Large intestine (tissue), 3 donors: ENCODE results near the gene APP. TPM values are rescaled to one million over a fixed set of nuclear protein-coding genes. Genes with fewer than 3 reads are reported as not detected.
"Not testable (repeated sequence)": the region's sequence is repeated elsewhere in the genome, so short reads cannot be mapped to it uniquely, and the experiment has no call there.

ENCODE experiments used
- DNase-seq, 2 donors: peaks; one replicate each; pipeline versions ENCODE4 v3.0.0 to v3.0.0-alpha.2; 2013
- H3K27ac ChIP-seq: one replicate; pipeline ENCODE4 v1.5.1; 2013; ENCODE audit warnings: low read length
- H3K27me3 ChIP-seq: 2 replicates; pipeline ENCODE4 v1.6.1; 2013; ENCODE audit warnings: low read length; ENCODE audit not compliant: control insufficient read depth, insufficient read depth
- H3K36me3 ChIP-seq: 2 replicates; pipeline ENCODE4 v1.6.1; 2013; ENCODE audit warnings: low read length; ENCODE audit not compliant: control insufficient read depth, insufficient read depth
- H3K4me1 ChIP-seq: one replicate; pipeline ENCODE4 v1.6.1; 2013; ENCODE audit warnings: low read length; ENCODE audit not compliant: control insufficient read depth, insufficient read depth
- H3K4me3 ChIP-seq: one replicate; pipeline ENCODE4 v1.5.1; 2013; ENCODE audit warnings: low read length
- H3K9me3 ChIP-seq: one replicate; pipeline ENCODE4 v1.6.1; 2013; ENCODE audit warnings: mild to moderate bottlenecking, low read depth, low read length, moderate library complexity; ENCODE audit not compliant: control insufficient read depth
- WGBS: methylation state at CpG from one replicate; pipeline ENCODE4 v1.1.5; 2013; ENCODE audit warnings: low lambda C conversion rate; ENCODE audit not compliant: insufficient coverage; 5-methylcytosine and 5-hydroxymethylcytosine counted together
- polyA plus RNA-seq: library from polyadenylated mRNA; unstranded; fragments of 120-200 nt; gene quantifications from one replicate; pipeline ENCODE4 v1.2.1, GENCODE V29; 2013

APP gene
- polyA plus RNA-seq, 1 donor, result 265 TPM

GRCh38 chr21:25938658-25939395 is 231.7 kb downstream of the APP start:
- no peak overlapping the region for H3K27ac ChIP-seq
- no peaks in the 10 kb centered on the region for H3K4me1 ChIP-seq
- no CpG with 5 or more reads among the region's 10 CpGs for WGBS

GRCh38 chr21:25936776-25937175 is 233.8 kb downstream of the APP start:
- Histone ChIP-seq H3K4me1 (no peaks in the 10 kb centered on the region), H3K36me3 (no peaks in the 10 kb centered on the region), H3K27ac (no peak overlapping the region), H3K9me3 (no peaks in the 10 kb centered on the region), H3K27me3 (no peaks in the 10 kb centered on the region), H3K4me3 (no peak overlapping the region)
- 100% methylated on average over 1 of the region's 2 CpGs for WGBS
- no peak for DNase-seq

More at GRCh38 chr21:25938658-25939395, 231.7 kb downstream of the APP start:
- H3K9me3 ChIP-seq, result no peaks in the 10 kb centered on the region
- H3K36me3 ChIP-seq, result no peaks in the 10 kb centered on the region
- no peak overlapping the region for H3K4me3 ChIP-seq
- H3K27me3 ChIP-seq, result no peaks in the 10 kb centered on the region
- DNase-seq, result no peak

GRCh38 chr21:25934771-25935224 is 235.8 kb downstream of the APP start:
- Histone ChIP-seq H3K27ac (no peak overlapping the region), H3K27me3 (no peaks in the 10 kb centered on the region), H3K9me3 (no peaks in the 10 kb centered on the region), H3K4me3 (no peak overlapping the region), H3K4me1 (no peaks in the 10 kb centered on the region), H3K36me3 (no peaks in the 10 kb centered on the region)
- DNase-seq, result peak in 1 of 2 donors; percentile 19
- no CpG with 5 or more reads among the region's 4 CpGs for WGBS

DNA sequence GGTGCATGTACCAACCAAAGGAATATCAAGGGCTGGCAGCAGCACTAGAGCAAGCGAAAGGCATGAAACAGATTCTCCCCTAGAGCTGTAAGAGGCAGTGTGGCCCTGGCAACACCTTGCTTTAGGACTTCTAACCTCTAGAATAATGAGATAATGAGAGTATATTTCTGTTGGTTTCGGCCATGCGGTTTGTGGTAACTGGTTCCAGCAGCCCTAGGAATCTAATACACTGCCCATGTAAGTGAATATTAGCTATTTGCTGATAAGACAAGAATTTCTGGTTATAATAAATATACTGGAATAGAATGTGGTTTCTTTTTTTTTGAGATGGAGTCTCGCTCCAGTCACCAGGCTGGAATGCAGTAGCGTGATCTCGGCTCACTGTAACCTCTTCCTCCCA is 236.4 kb downstream of the APP start:
- Histone ChIP-seq H3K4me1 (no peaks in the 10 kb centered on the region), H3K27me3 (no peaks in the 10 kb centered on the region), H3K27ac (no peak overlapping the region), H3K4me3 (no peak overlapping the region), H3K36me3 (no peaks in the 10 kb centered on the region), H3K9me3 (no peaks in the 10 kb centered on the region)
- WGBS, result 100% methylated on average over 2 of the region's 6 CpGs
- DNase-seq, result no peak

- WGBS, result 67% methylated on average over 1 of the region's 3 CpGs
- Histone ChIP-seq H3K4me3 (no peak overlapping the region), H3K27me3 (no peaks in the 10 kb centered on the region), H3K36me3 (no peaks in the 10 kb centered on the region), H3K9me3 (no peaks in the 10 kb centered on the region), H3K4me1 (no peaks in the 10 kb centered on the region), H3K27ac (no peak overlapping the region)
- DNase-seq, result no peak
Observed at GRCh38 chr21:25931765-25932164, 238.8 kb downstream of the APP start.

DNA sequence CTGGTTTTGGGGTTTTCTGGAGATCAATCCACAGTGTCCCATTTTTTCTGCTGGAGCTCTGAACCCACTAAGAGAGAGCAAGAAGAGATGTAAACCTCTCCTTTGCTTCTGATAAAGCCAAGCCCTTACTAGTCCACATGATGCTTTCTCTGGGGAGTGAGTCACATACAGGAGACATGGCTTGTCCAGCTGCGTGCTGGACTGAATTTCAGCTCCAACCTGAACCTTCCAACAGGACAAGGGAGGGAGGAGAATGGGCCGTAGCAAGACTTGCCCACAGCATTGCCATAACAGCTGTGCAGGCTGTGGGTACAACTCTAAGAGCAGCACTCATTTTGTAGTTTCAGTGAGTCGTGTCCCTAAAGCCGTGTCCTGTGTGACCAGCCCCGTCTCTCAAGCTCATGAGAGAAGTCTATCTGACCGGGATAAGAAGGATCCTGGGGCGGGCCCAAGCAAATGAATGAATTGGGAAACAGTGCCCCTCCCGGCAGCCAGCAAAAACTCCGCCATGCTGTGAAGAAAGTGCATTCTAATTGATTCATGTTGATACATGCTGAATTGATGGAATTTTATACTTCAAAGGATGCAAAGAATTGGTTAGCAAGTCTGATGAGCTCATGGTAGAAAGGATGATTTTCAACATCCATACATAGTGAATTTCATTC is 240.6 kb downstream of the APP start:
- WGBS, result no CpG with 5 or more reads among the region's 9 CpGs
- Histone ChIP-seq H3K27ac (no peak overlapping the region), H3K4me3 (no peak overlapping the region), H3K27me3 (no peaks in the 10 kb centered on the region), H3K9me3 (no peaks in the 10 kb centered on the region), H3K36me3 (peaks cover 3% of the 10 kb centered on the region), H3K4me1 (no peaks in the 10 kb centered on the region)
- DNase-seq, result no peak

GRCh38 chr21:25927195-25927880 is 243.2 kb downstream of the APP start:
- H3K4me1 ChIP-seq, result no peaks in the 10 kb centered on the region
- peaks cover 4% of the 10 kb centered on the region for H3K36me3 ChIP-seq
- H3K4me3 ChIP-seq, result no peak overlapping the region
- no CpG with 5 or more reads among the region's 6 CpGs for WGBS
- H3K9me3 ChIP-seq, result no peaks in the 10 kb centered on the region
- no peaks in the 10 kb centered on the region for H3K27me3 ChIP-seq
- H3K27ac ChIP-seq, result no peak overlapping the region
- no peak for DNase-seq

DNA sequence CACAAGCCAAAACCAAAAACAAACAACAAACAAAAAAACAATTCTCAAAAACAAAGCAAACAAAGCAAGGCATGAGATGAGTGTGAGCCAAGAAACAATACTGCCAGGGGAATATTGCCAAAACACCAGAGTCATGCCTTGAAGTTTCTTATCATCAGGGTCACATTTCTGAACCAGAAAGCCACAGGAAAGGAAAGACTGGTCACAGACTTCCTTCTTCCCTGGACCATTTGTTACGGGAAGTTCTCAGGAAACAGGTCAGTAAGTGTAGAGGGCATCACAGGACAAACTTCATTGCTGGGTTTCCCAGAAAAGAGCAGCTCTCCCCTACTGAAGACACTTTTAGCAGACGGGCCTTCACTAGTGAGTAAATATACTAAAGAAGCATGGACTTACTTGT is 244.6 kb downstream of the APP start:
- no peak overlapping the region for H3K27ac ChIP-seq
- peaks cover 4% of the 10 kb centered on the region for H3K36me3 ChIP-seq
- no peak for DNase-seq
- no peaks in the 10 kb centered on the region for H3K27me3 ChIP-seq
- H3K9me3 ChIP-seq, result no peaks in the 10 kb centered on the region
- no peaks in the 10 kb centered on the region for H3K4me1 ChIP-seq
- no CpG with 5 or more reads among the region's 2 CpGs for WGBS
- H3K4me3 ChIP-seq, result no peak overlapping the region

DNA sequence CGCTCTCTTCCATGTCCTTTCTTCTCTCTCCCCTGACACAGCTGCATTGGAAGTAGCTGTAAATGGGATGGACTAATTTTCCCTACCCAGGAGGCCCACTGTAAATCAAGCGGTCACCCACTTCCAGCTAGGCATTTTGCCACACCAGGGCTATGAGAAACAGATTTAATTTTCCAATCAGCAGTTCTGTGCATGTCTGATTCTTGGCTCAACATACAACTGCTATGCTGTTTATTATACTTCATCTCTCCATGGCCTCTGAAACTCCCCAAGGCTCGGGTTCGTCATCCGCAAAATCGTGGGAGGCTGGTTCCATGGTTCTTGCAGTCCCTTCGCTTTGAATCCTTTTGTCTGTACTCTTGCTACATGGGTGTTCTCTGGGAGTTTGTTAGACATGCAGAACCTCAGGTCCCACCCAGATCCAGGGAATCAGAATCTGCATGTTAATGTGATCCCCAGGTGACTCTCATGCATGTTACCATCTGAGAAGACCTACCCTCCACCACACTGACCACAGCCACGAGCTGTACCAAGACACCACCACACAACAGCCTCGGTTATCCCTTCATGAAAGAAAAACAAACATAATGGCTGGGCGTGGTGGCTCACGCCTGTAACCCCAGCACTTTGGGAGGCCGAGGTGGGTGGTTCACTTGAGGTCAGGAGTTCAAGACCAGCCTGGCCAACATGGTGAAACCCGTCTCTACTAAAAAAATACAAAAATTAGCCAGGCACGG is 245.3 kb downstream of the APP start:
- Histone ChIP-seq H3K36me3 (peaks cover 4% of the 10 kb centered on the region), H3K4me1 (no peaks in the 10 kb centered on the region), H3K27me3 (no peaks in the 10 kb centered on the region), H3K9me3 (no peaks in the 10 kb centered on the region), H3K27ac (no peak overlapping the region), H3K4me3 (no peak overlapping the region)
- no peak for DNase-seq
- WGBS, result no CpG with 5 or more reads among the region's 14 CpGs

DNA sequence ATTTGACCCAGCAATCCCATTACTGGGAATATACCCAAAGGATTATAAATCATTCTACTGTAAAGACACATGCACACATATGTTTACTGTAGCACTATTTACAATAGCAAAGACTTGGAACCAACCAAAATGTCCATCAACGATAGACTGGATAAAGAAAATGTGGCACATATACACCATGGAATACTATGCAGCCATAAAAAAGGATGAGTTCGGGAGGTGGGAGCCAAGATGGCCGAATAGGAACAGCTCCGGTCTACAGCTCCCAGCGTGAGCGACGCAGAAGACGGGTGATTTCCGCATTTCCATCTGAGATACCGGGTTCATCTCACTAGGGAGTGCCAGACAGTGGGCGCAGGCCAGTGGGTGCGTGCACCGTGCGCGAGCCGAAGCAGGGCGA is 252.4 kb downstream of the APP start:
- DNase-seq, H3K4me3 ChIP-seq, H3K36me3 ChIP-seq, H3K9me3 ChIP-seq, H3K27ac ChIP-seq, H3K27me3 ChIP-seq, H3K4me1 ChIP-seq: not testable (repeated sequence)
- WGBS, result no CpG with 5 or more reads among the region's 17 CpGs
